Nephron (organoid): ENCODE measurements around the gene DDX17.

Experiments
- H3K27ac Mint-ChIP-seq, 3 experiments: 2 replicates each; pipeline ENCODE4 v1.8.0; 2020; ENCODE audit warnings: mixed read lengths in 3 of 3, mild to moderate bottlenecking in 2 of 3, moderate library complexity in 1 of 3
- H3K27me3 Mint-ChIP-seq: 2 replicates; pipeline ENCODE4 v1.8.0; 2021; ENCODE audit warnings: low read depth, mild to moderate bottlenecking, moderate library complexity, mixed read lengths
- H3K36me3 Mint-ChIP-seq: 2 replicates; pipeline ENCODE4 v1.8.0; 2020; ENCODE audit warnings: low read depth, mixed read lengths
- H3K4me1 Mint-ChIP-seq: 2 replicates; pipeline ENCODE4 v1.8.0; 2020; ENCODE audit warnings: mixed read lengths
- H3K4me3 Mint-ChIP-seq, 3 experiments: 2 replicates each; pipeline ENCODE4 v1.8.0; 2020; ENCODE audit warnings: mild to moderate bottlenecking in 3 of 3, mixed read lengths in 3 of 3, moderate library complexity in 2 of 3
- H3K9me3 Mint-ChIP-seq: 2 replicates; pipeline ENCODE4 v1.8.0; 2020; ENCODE audit warnings: mixed read lengths
- CTCF ChIP-seq, 3 experiments: fragments of 200-600 bp; sonication (generic); IDR thresholded peaks; one replicate each; pipeline ENCODE4 v1.5.0; 2021; ENCODE audit warnings: antibody characterized with exemption in 3 of 3; ENCODE audit not compliant: unreplicated experiment in 3 of 3

DDX17 gene

GRCh38 chr22:38467904-38468442 lies 38.1 kb downstream of the DDX17 start, which contains the start of gene KDELR3:
Gene KDELR3, plus strand, starts transcription at chr22:38468096. Its CDS starts 138 bp downstream, at chr22:38468234.
- peaks cover 28% of the 10 kb centered on the region for H3K27me3 Mint-ChIP-seq
- H3K4me3 Mint-ChIP-seq: peak within 1 kb of the TSS; percentile 81 to 87 (median 86)
- H3K4me1 Mint-ChIP-seq: peaks cover 11% of the 10 kb centered on the region
- H3K36me3 Mint-ChIP-seq: no peaks in the 10 kb centered on the region
- no peak for TF ChIP-seq CTCF (IDR thresholded peaks at IDR 0.05; ENCODE audit: unreplicated experiment in 3 of 3)
- H3K27ac Mint-ChIP-seq: peak within 1 kb of the TSS in 2 of 3 experiments; percentile 44 to 58
- H3K9me3 Mint-ChIP-seq: no peaks in the 10 kb centered on the region

- Mint-ChIP-seq H3K4me1 (peaks cover 13% of the 10 kb centered on the region), H3K27ac (peak overlapping the region in 1 of 3 experiments; percentile 31), H3K27me3 (peaks cover 30% of the 10 kb centered on the region), H3K36me3 (no peaks in the 10 kb centered on the region), H3K4me3 (peak overlapping the region; percentile 81 to 87 (median 86)), H3K9me3 (no peaks in the 10 kb centered on the region)
- TF ChIP-seq CTCF (IDR thresholded peaks at IDR 0.05; ENCODE audit: unreplicated experiment in 3 of 3): no peak
These were observed 38.6 kb downstream of the DDX17 start for GRCh38 chr22:38467438-38467903.

GRCh38 chr22:38465673-38466490 lies 40.2 kb downstream of the DDX17 start:
- no peak overlapping the region for H3K27ac Mint-ChIP-seq
- no peak for TF ChIP-seq CTCF (IDR thresholded peaks at IDR 0.05; ENCODE audit: unreplicated experiment in 3 of 3)
- H3K36me3 Mint-ChIP-seq: no peaks in the 10 kb centered on the region
- peak overlapping the region; percentile 35 to 71 (median 65) for H3K4me3 Mint-ChIP-seq
- H3K9me3 Mint-ChIP-seq: no peaks in the 10 kb centered on the region
- H3K27me3 Mint-ChIP-seq: peaks cover 45% of the 10 kb centered on the region
- H3K4me1 Mint-ChIP-seq: peaks cover 13% of the 10 kb centered on the region

- peaks cover 53% of the 10 kb centered on the region for H3K27me3 Mint-ChIP-seq
These were observed 41.0 kb downstream of the DDX17 start for GRCh38 chr22:38464992-38465672.

More at GRCh38 chr22:38464992-38465672, 41.0 kb downstream of the DDX17 start:
- TF ChIP-seq CTCF (IDR thresholded peaks at IDR 0.05; ENCODE audit: unreplicated experiment in 3 of 3): no peak
- Mint-ChIP-seq H3K4me3 (no peak overlapping the region), H3K9me3 (no peaks in the 10 kb centered on the region), H3K36me3 (no peaks in the 10 kb centered on the region), H3K4me1 (peaks cover 19% of the 10 kb centered on the region), H3K27ac (no peak overlapping the region)
